Activated T-cell treated with anti-CD3 and anti-CD28 coated beads, Interleukin-2, amount 50 U/mL, for 4 hours (primary cell): Measurements from ENCODE around the gene GNAS. TPM values are rescaled to one million over a fixed set of nuclear protein-coding genes. Genes with fewer than 3 reads are reported as not detected.

Source experiments
- ATAC-seq, 2 donors: fragments of 200-7000 bp; cut with Tn5 transposase; one replicate each; pipeline ENCODE4 v1.10.0; 2021
- DNase-seq: peaks from one replicate; pipeline ENCODE4 v3.0.0-alpha.2; 2020
- H3K27me3 Mint-ChIP-seq: one replicate; pipeline ENCODE4 v1.8.0; 2021; ENCODE audit warnings: low read depth, mixed read lengths
- H3K36me3 Mint-ChIP-seq: one replicate; pipeline ENCODE4 v1.8.0; 2022; ENCODE audit warnings: mixed read lengths; ENCODE audit not compliant: insufficient read depth
- H3K4me1 Mint-ChIP-seq: one replicate; pipeline ENCODE4 v1.8.0; 2021; ENCODE audit warnings: low read depth, mixed read lengths
- H3K4me3 Mint-ChIP-seq: one replicate; pipeline ENCODE4 v1.8.0; 2021; ENCODE audit warnings: mild to moderate bottlenecking, moderate library complexity, mixed read lengths
- H3K9me3 Mint-ChIP-seq: one replicate; pipeline ENCODE4 v1.8.0; 2021; ENCODE audit warnings: mixed read lengths
- total RNA-seq, 3 donors: library from RNA; stranded (reverse); gene quantifications; one replicate each; pipeline ENCODE4 v1.2.1, GENCODE V29; 2021

The GNAS gene
- total RNA-seq, 3 donors from 2014 or later, result 390 to 448 (median 440) TPM

DNA sequence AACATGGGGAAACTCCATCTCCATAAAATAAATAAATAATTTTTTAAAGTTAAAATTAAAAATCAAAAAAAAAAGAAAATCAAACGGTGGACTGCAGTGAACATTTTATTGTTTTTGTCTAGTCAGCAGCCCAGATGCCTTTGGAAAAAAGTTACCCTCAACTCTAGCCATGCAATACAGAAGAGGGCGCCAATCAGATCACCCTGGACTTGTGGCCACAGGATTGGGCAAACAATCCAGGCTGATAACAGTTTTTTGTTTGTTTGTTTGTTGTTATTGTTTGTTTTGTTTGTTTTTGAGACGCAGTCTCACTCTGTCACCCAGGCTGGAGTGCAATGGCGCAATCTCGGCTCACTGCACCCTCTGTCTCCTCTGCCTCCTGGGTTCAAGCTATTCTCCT lies 98.1 kb downstream of the GNAS start:
- no peaks in the 10 kb centered on the region for H3K4me1 Mint-ChIP-seq

DNA sequence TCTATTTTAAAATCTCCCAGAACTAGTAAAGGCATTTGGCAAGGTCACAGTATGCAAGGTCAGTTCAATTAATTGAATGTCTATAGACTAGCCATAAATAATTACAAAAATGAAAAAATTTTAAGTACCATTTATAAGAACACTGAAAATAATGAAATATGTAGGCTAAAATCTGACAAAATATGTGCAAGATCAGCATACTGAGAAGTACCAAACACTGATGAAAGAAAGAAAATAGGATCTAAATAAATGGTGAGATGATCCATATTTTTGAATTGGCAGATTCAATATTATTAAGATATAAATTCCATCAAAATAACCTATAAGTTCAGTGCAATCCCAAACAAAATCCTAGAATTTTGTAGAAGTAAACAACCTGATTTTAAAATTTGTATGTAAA lies 100.5 kb downstream of the GNAS start:
- Mint-ChIP-seq H3K4me1 (no peaks in the 10 kb centered on the region), H3K4me3 (no peak overlapping the region), H3K9me3 (no peaks in the 10 kb centered on the region)

More for the DNA sequence above, 98.1 kb downstream of the GNAS start:
- no peak overlapping the region for H3K4me3 Mint-ChIP-seq
- no peak for ATAC-seq
- no peaks in the 10 kb centered on the region for H3K36me3 Mint-ChIP-seq
- no peaks in the 10 kb centered on the region for H3K9me3 Mint-ChIP-seq
- H3K27me3 Mint-ChIP-seq, result peaks cover 9% of the 10 kb centered on the region
- DNase-seq, result no peak

DNA sequence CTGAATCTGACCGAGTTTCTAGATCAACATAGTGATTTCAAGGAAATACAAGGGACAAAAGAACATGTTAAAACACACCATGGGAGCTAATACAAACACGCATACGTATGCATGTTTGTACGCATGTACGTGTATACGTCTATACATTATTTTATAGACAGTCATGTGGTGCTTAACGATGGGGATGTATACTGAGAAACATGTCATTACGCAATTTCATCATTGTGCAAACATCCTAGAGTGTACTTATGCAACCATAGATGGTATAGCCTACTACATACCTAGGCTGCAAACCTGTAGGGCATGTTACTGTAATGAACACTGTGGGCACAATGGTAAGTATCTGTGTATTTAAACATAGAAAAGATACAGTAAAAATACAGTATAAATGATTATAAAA lies 103.6 kb downstream of the GNAS start:
- Mint-ChIP-seq H3K4me3 (no peak overlapping the region), H3K9me3 (no peaks in the 10 kb centered on the region), H3K27me3 (peaks cover 4% of the 10 kb centered on the region), H3K36me3 (no peaks in the 10 kb centered on the region), H3K4me1 (no peaks in the 10 kb centered on the region)
- DNase-seq (no peak), ATAC-seq (no peak)

More for the DNA sequence above, 100.5 kb downstream of the GNAS start:
- Mint-ChIP-seq H3K36me3 (no peaks in the 10 kb centered on the region), H3K27me3 (peaks cover 9% of the 10 kb centered on the region)
- ATAC-seq (no peak), DNase-seq (no peak)

DNA sequence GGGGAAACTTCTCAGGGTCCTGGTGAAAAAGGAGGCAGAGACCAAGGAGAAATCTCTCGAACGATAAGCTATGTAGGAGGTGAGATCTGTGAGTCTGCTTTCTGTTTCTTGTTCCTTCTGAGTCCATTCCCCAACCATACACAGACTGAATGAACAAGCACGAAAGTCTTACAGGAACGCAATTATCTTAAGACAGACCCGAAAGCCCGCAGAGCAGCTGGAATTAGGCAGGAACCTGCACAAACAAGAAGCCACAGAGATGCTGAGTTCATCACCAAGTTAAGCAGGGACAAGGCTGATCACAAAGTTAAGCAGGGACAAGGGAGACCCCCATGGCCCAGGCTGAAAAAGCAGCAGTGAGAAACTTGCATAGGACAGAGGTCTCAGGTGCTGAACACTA lies 107.1 kb downstream of the GNAS start:
- peaks cover 4% of the 10 kb centered on the region for H3K9me3 Mint-ChIP-seq
- H3K36me3 Mint-ChIP-seq, result no peaks in the 10 kb centered on the region
- no peak for DNase-seq
- no peak for ATAC-seq
- peaks cover 12% of the 10 kb centered on the region for H3K27me3 Mint-ChIP-seq
- no peak overlapping the region for H3K4me3 Mint-ChIP-seq
- no peaks in the 10 kb centered on the region for H3K4me1 Mint-ChIP-seq

Other genes with a start within 250 kb of the GNAS start
- gene STX16, start 201.4 kb upstream of the GNAS start, total RNA-seq, result 10 to 100 TPM; 52.2 to 67.6 (median 55.4) TPM
- gene NPEPL1, start 159.9 kb upstream of the GNAS start, total RNA-seq, result 10 to 100 TPM; 11.5 to 17.2 (median 16.4) TPM
- gene GNAS-AS1, start 1.8 kb upstream of the GNAS start, total RNA-seq, result under 1 TPM; 0.38 to 0.96 (median 0.40) TPM
- gene NELFCD, start 128.5 kb downstream of the GNAS start, total RNA-seq, result 100 to 1,000 TPM; 119 to 146 (median 128) TPM
- gene CTSZ, start 154.5 kb downstream of the GNAS start, total RNA-seq, result 10 to 100 TPM; 18.7 to 27.9 (median 20.0) TPM
- not detected for gene TUBB1, start 166.7 kb downstream of the GNAS start, total RNA-seq
- 10 to 100 TPM; 86.1 to 99.3 (median 95.0) TPM for gene ATP5F1E, start 179.6 kb downstream of the GNAS start, total RNA-seq
- gene PRELID3B, start 190.1 kb downstream of the GNAS start, total RNA-seq, result 100 to 1,000 TPM; 147 to 174 (median 160) TPM